HepG2 (cell line): ENCODE measurements around the gene CPT1B. TPM values are rescaled to one million over a fixed set of nuclear protein-coding genes. Genes with fewer than 3 reads are reported as not detected.

Experiments
- ATAC-seq: fragments of 200-7000 bp; cut with Tn5 transposase; 3 replicates; pipeline ENCODE4 v1.9.1; 2020; ENCODE audit warnings: mild to moderate bottlenecking, moderate library complexity
- BruUV-seq: library from RNA; stranded (reverse); fragments of 400-500 nt; replicated peaks from 2 replicates; lab custom pipeline; 2021; lab: Mats Ljungman, UMichigan
- CTCF ChIA-PET: fragments of 300-600 bp; formaldehyde crosslinking; extraction: SDS; loops from one replicate; lab custom pipeline; 2021; ENCODE audit warnings: low total read pairs, inconsistent platforms, low intra/inter-chr PET ratio; lab: Yijun Ruan, JAX
- POLR2A ChIA-PET: fragments of 350-600 bp; sonication (Branson Sonifier 250); formaldehyde crosslinking; loops from one replicate; lab custom pipeline; 2020; ENCODE audit warnings: antibody characterized with exemption, inconsistent platforms; lab: Yijun Ruan, JAX
- DNase-seq: peaks from one replicate; pipeline ENCODE4 v3.0.0-alpha.2; 2015; ENCODE audit warnings: low spot score
- FAIRE-seq: peaks from 3 replicates; lab custom pipeline; 2011; peaks lifted over from hg19 to GRCh38; lab: Jason Lieb, UNC
- H2AFZ ChIP-seq: one replicate; pipeline ENCODE4 v1.6.1; 2011; ENCODE audit warnings: low read length, inconsistent platforms
- H3K27ac ChIP-seq: fragments of 300-600 bp; 3 replicates; pipeline ENCODE4 v1.8.0; 2011; ENCODE audit warnings: mixed run types, mild to moderate bottlenecking, mixed read lengths, low read length, inconsistent platforms; ENCODE audit not compliant: insufficient read depth; ENCODE audit errors: extremely low read length
- H3K27me3 ChIP-seq, 2 experiments: fragments of 200-600 bp in 1 of 2; 2 replicates in 1 of 2; 3 replicates in 1 of 2; pipeline versions ENCODE4 v1.6.0 to v1.8.0; 2011; ENCODE audit warnings: low read length in 2 of 2, mild to moderate bottlenecking in 2 of 2, moderate library complexity in 2 of 2, inconsistent platforms in 1 of 2; ENCODE audit not compliant: insufficient read depth in 2 of 2, control insufficient read depth in 1 of 2
- H3K36me3 ChIP-seq, 2 experiments: fragments of 200-600 bp in 1 of 2; replicated peaks in 1 of 2; 2 replicates in 1 of 2; 3 replicates in 1 of 2; pipeline versions ENCODE4 v1.5.1 to v1.8.0; 2011; ENCODE audit warnings: low read length in 2 of 2, inconsistent platforms in 1 of 2; ENCODE audit not compliant: insufficient read depth in 2 of 2, control insufficient read depth in 1 of 2
- H3K4me1 ChIP-seq: 2 replicates; pipeline ENCODE4 v1.5.1; 2012; ENCODE audit warnings: low read length, inconsistent platforms; ENCODE audit not compliant: insufficient read depth
- H3K4me2 ChIP-seq: 2 replicates; pipeline ENCODE4 v1.6.0; 2011; ENCODE audit warnings: low read depth, low read length, inconsistent platforms
- H3K4me3 ChIP-seq, 3 experiments: fragments of 200-600 bp in 1 of 3; sonication (generic), shearing (Covaris generic) in 1 of 3; replicated peaks in 1 of 3; 2 replicates each; pipeline ENCODE4 v1.5.1; 2011 to 2016; ENCODE audit warnings: low read length in 3 of 3, inconsistent platforms in 2 of 3, low read depth in 2 of 3, mild to moderate bottlenecking in 2 of 3, control low read depth in 1 of 3, mixed read lengths in 1 of 3; ENCODE audit not compliant: insufficient read depth in 1 of 3
- H3K79me2 ChIP-seq: one replicate; pipeline ENCODE4 v1.6.1; 2011; ENCODE audit warnings: low read length, inconsistent platforms; ENCODE audit not compliant: insufficient read depth
- H3K9ac ChIP-seq: 2 replicates; pipeline ENCODE4 v1.6.0; 2011; ENCODE audit warnings: mild to moderate bottlenecking, low read depth, low read length, inconsistent platforms; ENCODE audit not compliant: insufficient read depth
- H3K9me3 ChIP-seq: 2 replicates; pipeline ENCODE4 v1.5.1; 2012; ENCODE audit warnings: mild to moderate bottlenecking, low read length
- H4K20me1 ChIP-seq: 2 replicates; pipeline ENCODE4 v1.6.0; 2011; ENCODE audit warnings: inconsistent platforms, mild to moderate bottlenecking, low read length, moderate library complexity; ENCODE audit not compliant: insufficient read depth
- ARID4A ChIP-seq: sonication (generic); formaldehyde crosslinking; IDR thresholded peaks from 2 replicates; pipeline ENCODE4 v1.5.0; 2020; ENCODE audit warnings: mild to moderate bottlenecking, missing genetic modification reagents, borderline replicate concordance
- CCDC6 ChIP-seq: sonication (generic); formaldehyde crosslinking; IDR thresholded peaks from 2 replicates; pipeline ENCODE4 v1.8.1; 2022; ENCODE audit warnings: mild to moderate bottlenecking, missing genetic modification reagents, moderate library complexity
- ELF3 ChIP-seq: IDR thresholded peaks from 2 replicates; pipeline ENCODE4 v1.6.1; 2016; ENCODE audit warnings: missing genetic modification reagents, missing compliant biosample characterization
- MEF2D ChIP-seq: sonication (generic); formaldehyde crosslinking; IDR thresholded peaks from 2 replicates; pipeline ENCODE4 v1.5.1; 2020; ENCODE audit warnings: mild to moderate bottlenecking, missing genetic modification reagents
- SALL1 ChIP-seq: sonication (generic); formaldehyde crosslinking; IDR thresholded peaks from 2 replicates; pipeline ENCODE4 v1.8.0; 2022; ENCODE audit warnings: mild to moderate bottlenecking, missing genetic modification reagents
- XBP1 ChIP-seq: sonication (generic); formaldehyde crosslinking; IDR thresholded peaks from 2 replicates; pipeline ENCODE4 v1.5.0; 2020; ENCODE audit warnings: missing genetic modification reagents
- ZBTB2 ChIP-seq: sonication (generic); formaldehyde crosslinking; IDR thresholded peaks from 2 replicates; pipeline ENCODE4 v1.8.0; 2022; ENCODE audit warnings: low read depth, missing genetic modification reagents
- ZFP36L1 ChIP-seq: sonication (generic); formaldehyde crosslinking; IDR thresholded peaks from 2 replicates; pipeline ENCODE4 v1.8.0; 2022; ENCODE audit warnings: mild to moderate bottlenecking, missing genetic modification reagents, moderate library complexity
- ZFP82 ChIP-seq: sonication (generic); formaldehyde crosslinking; IDR thresholded peaks from 2 replicates; pipeline ENCODE4 v1.5.1; 2020; ENCODE audit warnings: mild to moderate bottlenecking, missing genetic modification reagents, borderline replicate concordance
- ZMYM4 ChIP-seq: sonication (generic); formaldehyde crosslinking; IDR thresholded peaks from 2 replicates; pipeline ENCODE4 v1.8.1; 2023; ENCODE audit warnings: mild to moderate bottlenecking, missing genetic modification reagents
- ZNF235 ChIP-seq: sonication (generic); formaldehyde crosslinking; IDR thresholded peaks from 2 replicates; pipeline ENCODE4 v1.8.1; 2023; ENCODE audit warnings: mild to moderate bottlenecking, missing genetic modification reagents, borderline replicate concordance
- ZNF749 ChIP-seq: sonication (generic); formaldehyde crosslinking; IDR thresholded peaks from 2 replicates; pipeline ENCODE4 v1.8.0; 2022; ENCODE audit warnings: mild to moderate bottlenecking, missing genetic modification reagents, moderate library complexity, borderline replicate concordance
- WGBS: methylation state at CpG from one replicate; pipeline ENCODE4 v1.1.6; 2017; ENCODE audit warnings: low lambda C conversion rate; 5-methylcytosine and 5-hydroxymethylcytosine counted together
- in situ Hi-C: cut with HindIII; loops from 2 replicates; pipeline ENCODE4 v1.10.0; 2017; ENCODE audit warnings: low pct_unique_long_range_greater_than_20kb; ENCODE audit not compliant: extremely low pct_ligation_motif_present
- intact Hi-C: fragments of 100-400 bp; cut with micrococcal nuclease; formaldehyde crosslinking; loops from one replicate; pipeline ENCODE4 v1.10.0; 2022; ENCODE audit not compliant: unreplicated experiment
- polyA plus RNA-seq, 8 experiments: library from polyadenylated mRNA; depleted of rRNA in 3 of 8; stranded (reverse) in 7 of 8; unstranded in 1 of 8; fragments of >200 nt; fragmentation: Illumina TruSeq in 4 of 8; extraction: Trizol in 4 of 8; gene quantifications; 2 replicates each; pipeline versions ENCODE4 v1.2.1 to v1.2.3, GENCODE V29; 2011 to 2016; ENCODE audit warnings: low read depth in 4 of 8, missing spikeins in 1 of 8, mixed read lengths in 1 of 8; ENCODE audit not compliant: insufficient read depth in 1 of 8
- total RNA-seq, 5 experiments: library from RNA; depleted of rRNA; stranded (reverse); fragments of >200 nt; fragmentation: Illumina TruSeq; extraction: Trizol; gene quantifications; 2 replicates each; pipeline ENCODE4 v1.2.3, GENCODE V29; 2016; ENCODE audit warnings: low read depth in 1 of 5
- TF ChIP-seq, protein P1 (sequence below): IDR thresholded peaks from 2 replicates; pipeline ENCODE4 v1.6.1; 2016; ENCODE audit warnings: low read depth, borderline replicate concordance
- TF ChIP-seq, protein P2 (sequence below): sonication (generic); formaldehyde crosslinking; IDR thresholded peaks from 2 replicates; pipeline ENCODE4 v1.5.0; 2020; ENCODE audit warnings: mild to moderate bottlenecking, missing genetic modification reagents
- TF ChIP-seq, protein P3 (sequence below): sonication (generic); formaldehyde crosslinking; IDR thresholded peaks from 2 replicates; pipeline ENCODE4 v1.4.0; 2020; ENCODE audit warnings: missing genetic modification reagents, low read depth, mild to moderate bottlenecking, borderline replicate concordance

The CPT1B gene
- total and polyA plus RNA-seq, 2 of the 13 experiments (the other 11 are each of a cell fraction or from before 2014, with no cell fraction given): 9.2 to 19.5 TPM

- H4K20me1 ChIP-seq: peaks cover 19% of the 10 kb centered on the region
- no peak for DNase-seq
- ChIA-PET POLR2A (interaction anchor here (0.7 to 4.2 kb wide), 42 partner anchors 9 to 284 kb away, joined by 3 to 97 read pairs (median 5); partner anchors contain the start of genes ADM2, ARSA, CHKB and DENND6B), CTCF (no interaction called here)
- peaks cover 55% of the 10 kb centered on the region for H3K4me1 ChIP-seq
- no TSS peak for BruUV-seq
- H3K27ac ChIP-seq: peak overlapping the region; percentile 94
- in situ Hi-C loops: no loop called here
- no peak overlapping the region for H2AFZ ChIP-seq
- H3K27me3 ChIP-seq: no peaks in the 10 kb centered on the region
- intact Hi-C loops: loop anchor here (1.0 to 5.0 kb wide), 2 partner anchors 17 to 37 kb away; partner anchors contain the start of genes NCAPH2 and SYCE3
- H3K9me3 ChIP-seq: no peaks in the 10 kb centered on the region
- H3K4me3 ChIP-seq: peak overlapping the region; percentile 70 to 84 (median 83); a peak in 5 of 6 replicates
- no peak for FAIRE-seq
- no CpG with 5 or more reads among the region's 33 CpGs for WGBS
- H3K36me3 ChIP-seq: peaks cover 5 to 26% of the 10 kb centered on the region in 2 experiments; a peak in 4 of 5 replicates
- peak; percentile 15; the same call in 2 of the 3 replicates for ATAC-seq
- peaks cover 20% of the 10 kb centered on the region for H3K79me2 ChIP-seq
- peak overlapping the region; percentile 100 for H3K4me2 ChIP-seq
- peak overlapping the region; percentile 91 for H3K9ac ChIP-seq
- TF ChIP-seq SALL1 (CRISPR knock-in tag) (0 out of 2 replicates have a peak, but pooled peaks have one; percentile 4), XBP1 (CRISPR knock-in tag) (no peak), ZNF235 (CRISPR knock-in tag) (0 out of 2 replicates have a peak, but pooled peaks have one; percentile 0), ZFP36L1 (CRISPR knock-in tag) (peak; percentile 20; the same call in 1 of the 2 replicates), ELF3 (CRISPR knock-in tag) (no peak), ARID4A (0 out of 2 replicates have a peak, but pooled peaks have one; percentile 1), CCDC6 (peak; percentile 15; the same call in 1 of the 2 replicates), ZNF749 (0 out of 2 replicates have a peak, but pooled peaks have one; percentile 11), ZFP82 (CRISPR knock-in tag) (peak; percentile 76; the same call in 1 of the 2 replicates), ZMYM4 (CRISPR knock-in tag) (0 out of 2 replicates have a peak, but pooled peaks have one; percentile 3), ZBTB2 (CRISPR knock-in tag) (peak; percentile 69), MEF2D (CRISPR knock-in tag) (no peak)
- TF ChIP-seq, protein P1, sequence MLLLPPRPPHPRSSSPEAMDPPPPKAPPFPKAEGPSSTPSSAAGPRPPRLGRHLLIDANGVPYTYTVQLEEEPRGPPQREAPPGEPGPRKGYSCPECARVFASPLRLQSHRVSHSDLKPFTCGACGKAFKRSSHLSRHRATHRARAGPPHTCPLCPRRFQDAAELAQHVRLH (CRISPR knock-in tag): 0 out of 2 replicates have a peak, but pooled peaks have one; percentile 13
- TF ChIP-seq, protein P2, sequence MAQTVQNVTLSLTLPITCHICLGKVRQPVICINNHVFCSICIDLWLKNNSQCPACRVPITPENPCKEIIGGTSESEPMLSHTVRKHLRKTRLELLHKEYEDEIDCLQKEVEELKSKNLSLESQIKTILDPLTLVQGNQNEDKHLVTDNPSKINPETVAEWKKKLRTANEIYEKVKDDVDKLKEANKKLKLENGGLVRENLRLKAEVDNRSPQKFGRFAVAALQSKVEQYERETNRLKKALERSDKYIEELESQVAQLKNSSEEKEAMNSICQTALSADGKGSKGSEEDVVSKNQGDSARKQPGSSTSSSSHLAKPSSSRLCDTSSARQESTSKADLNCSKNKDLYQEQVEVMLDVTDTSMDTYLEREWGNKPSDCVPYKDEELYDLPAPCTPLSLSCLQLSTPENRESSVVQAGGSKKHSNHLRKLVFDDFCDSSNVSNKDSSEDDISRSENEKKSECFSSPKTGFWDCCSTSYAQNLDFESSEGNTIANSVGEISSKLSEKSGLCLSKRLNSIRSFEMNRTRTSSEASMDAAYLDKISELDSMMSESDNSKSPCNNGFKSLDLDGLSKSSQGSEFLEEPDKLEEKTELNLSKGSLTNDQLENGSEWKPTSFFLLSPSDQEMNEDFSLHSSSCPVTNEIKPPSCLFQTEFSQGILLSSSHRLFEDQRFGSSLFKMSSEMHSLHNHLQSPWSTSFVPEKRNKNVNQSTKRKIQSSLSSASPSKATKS (CRISPR knock-in tag): no peak
- TF ChIP-seq, protein P3, sequence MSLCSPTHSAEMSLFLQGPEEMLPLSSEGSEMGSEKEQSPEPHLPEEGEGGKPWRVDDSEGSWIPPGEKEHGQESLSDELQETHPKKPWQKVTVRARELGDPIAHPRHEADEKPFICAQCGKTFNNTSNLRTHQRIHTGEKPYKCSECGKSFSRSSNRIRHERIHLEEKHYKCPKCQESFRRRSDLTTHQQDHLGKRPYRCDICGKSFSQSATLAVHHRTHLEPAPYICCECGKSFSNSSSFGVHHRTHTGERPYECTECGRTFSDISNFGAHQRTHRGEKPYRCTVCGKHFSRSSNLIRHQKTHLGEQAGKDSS: peak; percentile 1; the same call in 1 of the 2 replicates
Measured at GRCh38 chr22:50525858-50526107, 52.4 kb downstream of the CPT1B start.
